Neural cell (in vitro differentiated cells): Measurements from ENCODE around the gene SNX32.
A peak's percentile ranks its signal among the peaks of the same experiment; 100 is the strongest.

Experiments used
- EZH2 ChIP-seq: fragments of 200-600, 300-800 bp; shearing (Covaris generic), sonication (generic); IDR thresholded peaks from 2 replicates; pipeline ENCODE4 v1.6.1; 2014; ENCODE audit warnings: antibody characterized with exemption, low read length, borderline replicate concordance, mild to moderate bottlenecking; ENCODE audit not compliant: insufficient read depth, poor library complexity, severe bottlenecking
- TF ChIP-seq, protein P1 (sequence below): fragments of 450-650 bp; IDR thresholded peaks from 2 replicates; pipeline ENCODE4 v1.5.1; 2014; ENCODE audit warnings: antibody characterized with exemption, mild to moderate bottlenecking, moderate library complexity; ENCODE audit not compliant: poor library complexity, severe bottlenecking

DNA sequence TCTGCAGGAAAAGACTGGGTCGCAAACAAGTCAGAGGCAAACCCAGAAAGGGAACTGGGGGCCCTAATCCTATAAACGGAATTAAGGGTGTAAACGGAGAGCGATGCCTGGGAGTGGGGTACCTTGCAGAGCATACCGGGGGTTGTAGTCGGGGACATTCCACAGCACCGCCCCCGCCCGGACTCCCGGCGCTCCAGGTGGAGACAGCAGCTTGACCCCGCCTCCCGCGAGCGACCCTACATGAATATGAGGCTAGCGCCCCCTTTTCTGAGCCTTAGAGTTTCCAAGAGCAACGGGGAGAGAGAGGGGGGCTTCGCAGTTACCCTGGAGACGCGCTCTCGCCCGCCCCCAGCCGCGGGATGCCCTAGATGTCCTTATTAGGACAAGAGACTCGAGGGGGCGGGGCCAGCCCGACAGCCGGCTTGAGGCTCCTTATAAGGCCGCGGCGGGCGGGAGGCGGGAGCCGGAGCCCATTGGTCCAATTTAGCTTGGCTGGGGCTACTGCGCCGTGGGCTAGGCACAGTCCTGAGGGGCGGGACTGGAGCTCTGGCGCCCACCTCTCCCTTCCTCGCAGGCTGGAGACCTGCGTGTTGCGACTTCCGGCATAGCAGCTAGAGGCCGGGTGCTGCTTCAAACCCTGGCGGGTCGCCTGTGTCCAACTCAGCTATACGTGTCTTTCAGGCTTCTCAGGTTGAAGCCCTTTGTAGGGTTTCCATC, 25.5 kb downstream of the SNX32 start:
- TF ChIP-seq EZH2 = no peak
- TF ChIP-seq, protein P1, sequence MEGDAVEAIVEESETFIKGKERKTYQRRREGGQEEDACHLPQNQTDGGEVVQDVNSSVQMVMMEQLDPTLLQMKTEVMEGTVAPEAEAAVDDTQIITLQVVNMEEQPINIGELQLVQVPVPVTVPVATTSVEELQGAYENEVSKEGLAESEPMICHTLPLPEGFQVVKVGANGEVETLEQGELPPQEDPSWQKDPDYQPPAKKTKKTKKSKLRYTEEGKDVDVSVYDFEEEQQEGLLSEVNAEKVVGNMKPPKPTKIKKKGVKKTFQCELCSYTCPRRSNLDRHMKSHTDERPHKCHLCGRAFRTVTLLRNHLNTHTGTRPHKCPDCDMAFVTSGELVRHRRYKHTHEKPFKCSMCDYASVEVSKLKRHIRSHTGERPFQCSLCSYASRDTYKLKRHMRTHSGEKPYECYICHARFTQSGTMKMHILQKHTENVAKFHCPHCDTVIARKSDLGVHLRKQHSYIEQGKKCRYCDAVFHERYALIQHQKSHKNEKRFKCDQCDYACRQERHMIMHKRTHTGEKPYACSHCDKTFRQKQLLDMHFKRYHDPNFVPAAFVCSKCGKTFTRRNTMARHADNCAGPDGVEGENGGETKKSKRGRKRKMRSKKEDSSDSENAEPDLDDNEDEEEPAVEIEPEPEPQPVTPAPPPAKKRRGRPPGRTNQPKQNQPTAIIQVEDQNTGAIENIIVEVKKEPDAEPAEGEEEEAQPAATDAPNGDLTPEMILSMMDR = peak; percentile 73
